K562 (cell line): Measurements from ENCODE around the gene TEX54. TPM values are rescaled to one million over a fixed set of nuclear protein-coding genes. Genes with fewer than 3 reads are reported as not detected.
A peak's percentile ranks its signal among the peaks of the same experiment; 100 is the strongest.

ENCODE experiments used
- ATAC-seq: fragments of 200-7000 bp; cut with Tn5 transposase; 3 replicates; pipeline ENCODE4 v1.9.1; 2020; ENCODE audit warnings: moderate library complexity
- BruUV-seq: library from RNA; stranded (reverse); fragments of 400-500 nt; replicated peaks from 2 replicates; lab custom pipeline; 2021; lab: Mats Ljungman, UMichigan
- CTCF ChIA-PET: fragments of 300-600 bp; formaldehyde crosslinking; extraction: SDS; loops from one replicate; lab custom pipeline; 2021; ENCODE audit warnings: low intra/inter-chr PET ratio; lab: Yijun Ruan, JAX
- POLR2A ChIA-PET: fragments of 300-600, 350-650 bp; sonication (Branson Sonifier 250); formaldehyde crosslinking; extraction: SDS; loops from one replicate; lab custom pipeline; 2021; ENCODE audit warnings: antibody characterized with exemption, inconsistent platforms; lab: Yijun Ruan, JAX
- DNase-seq, 4 experiments: peaks; one replicate each; pipeline versions ENCODE4 v3.0.0 to v3.0.0-alpha.2; 2011 to 2018; ENCODE audit warnings: low spot score in 3 of 4, mixed read lengths in 3 of 4; ENCODE audit errors: extremely low read depth in 1 of 4
- FAIRE-seq: peaks from 2 replicates; lab custom pipeline; 2011; peaks lifted over from hg19 to GRCh38; lab: Jason Lieb, UNC
- H2AFZ ChIP-seq: 2 replicates; pipeline ENCODE4 v1.6.0; 2011; ENCODE audit warnings: low read depth, low read length, control low read depth, inconsistent platforms
- H3K27ac ChIP-seq: fragments of 200-600 bp; 3 replicates; pipeline ENCODE4 v1.8.0; 2011; ENCODE audit warnings: low read depth, mild to moderate bottlenecking, control low read depth, inconsistent platforms, low read length, moderate library complexity, mixed read lengths; ENCODE audit errors: extremely low read depth
- H3K27me3 ChIP-seq, 2 experiments: fragments of 300-600 bp in 1 of 2; 2 replicates in 1 of 2; 3 replicates in 1 of 2; pipeline versions ENCODE4 v1.6.0 to v1.8.0; 2011; ENCODE audit warnings: inconsistent platforms in 2 of 2, low read length in 2 of 2, mild to moderate bottlenecking in 1 of 2, mixed read lengths in 1 of 2, moderate library complexity in 1 of 2; ENCODE audit not compliant: control insufficient read depth in 2 of 2, insufficient read depth in 2 of 2
- H3K36me3 ChIP-seq: fragments of 300-600 bp; 3 replicates; pipeline ENCODE4 v1.8.0; 2011; ENCODE audit warnings: mild to moderate bottlenecking, low read length, inconsistent platforms; ENCODE audit not compliant: control insufficient read depth, insufficient read depth
- H3K4me1 ChIP-seq, 2 experiments: fragments of 200-600 bp in 1 of 2; replicated peaks in 1 of 2; 2 replicates in 1 of 2; 3 replicates in 1 of 2; pipeline versions ENCODE4 v1.5.1 to v1.8.0; 2011; ENCODE audit warnings: inconsistent platforms in 2 of 2, low read length in 2 of 2, mild to moderate bottlenecking in 1 of 2, mixed read lengths in 1 of 2, moderate library complexity in 1 of 2; ENCODE audit not compliant: control insufficient read depth in 2 of 2, insufficient read depth in 2 of 2
- H3K4me2 ChIP-seq: 2 replicates; pipeline ENCODE4 v1.6.1; 2011; ENCODE audit warnings: low read length, control low read depth, inconsistent platforms, mixed read lengths; ENCODE audit not compliant: insufficient read depth
- H3K4me3 ChIP-seq: fragments of 200-600 bp; sonication (generic), shearing (Covaris generic); 2 replicates; pipeline ENCODE4 v1.5.1; 2016; ENCODE audit warnings: control low read depth, inconsistent platforms
- H3K79me2 ChIP-seq: fragments of 200-600 bp; 3 replicates; pipeline ENCODE4 v1.8.0; 2011; ENCODE audit warnings: low read length, inconsistent platforms; ENCODE audit not compliant: control insufficient read depth, insufficient read depth
- H3K9ac ChIP-seq, 2 experiments: 2 replicates each; pipeline versions ENCODE4 v1.6.0 to v1.6.1; 2011; ENCODE audit warnings: low read depth in 2 of 2, low read length in 2 of 2, control low read depth in 1 of 2, inconsistent platforms in 1 of 2, mild to moderate bottlenecking in 1 of 2, mixed read lengths in 1 of 2; ENCODE audit not compliant: insufficient read depth in 1 of 2
- H3K9me1 ChIP-seq: one replicate; pipeline ENCODE4 v1.6.0; 2011; ENCODE audit warnings: inconsistent platforms, mild to moderate bottlenecking, low read length, moderate library complexity; ENCODE audit not compliant: control insufficient read depth, insufficient read depth
- H3K9me3 ChIP-seq: replicated peaks from 2 replicates; pipeline ENCODE4 v1.5.1; 2011; ENCODE audit warnings: low read depth, low read length, inconsistent platforms; ENCODE audit not compliant: control insufficient read depth, insufficient read depth
- H4K20me1 ChIP-seq: replicated peaks from 2 replicates; pipeline ENCODE4 v1.6.1; 2011; ENCODE audit warnings: low read length, inconsistent platforms, mixed read lengths; ENCODE audit not compliant: control insufficient read depth, insufficient read depth
- BCOR ChIP-seq: fragments of 450-650 bp; IDR thresholded peaks from 2 replicates; pipeline ENCODE4 v1.6.1; 2016
- KDM1A ChIP-seq, 2 experiments: fragments of 450-650 bp; IDR thresholded peaks; 2 replicates each; pipeline ENCODE4 v1.6.1; 2016; ENCODE audit warnings: mild to moderate bottlenecking in 2 of 2
- MECOM ChIP-seq: fragments of 250-450 bp; sonication (Bioruptor Pico); IDR thresholded peaks from 2 replicates; pipeline ENCODE4 v1.8.0; 2022; ENCODE audit warnings: inconsistent platforms
- NBN ChIP-seq: fragments of 450-650 bp; IDR thresholded peaks from 2 replicates; pipeline ENCODE4 v1.6.1; 2016; ENCODE audit warnings: low read depth, mild to moderate bottlenecking
- POLR2AphosphoS2 ChIP-seq: IDR thresholded peaks from 2 replicates; pipeline ENCODE4 v1.6.1; 2012; ENCODE audit warnings: low read length, improper control_type of control experiment
- RBM25 ChIP-seq: fragments of 200-400 bp; formaldehyde crosslinking; IDR thresholded peaks from 2 replicates; pipeline ENCODE4 v1.6.1; 2018; ENCODE audit warnings: low read length, low read depth, moderate library complexity; ENCODE audit not compliant: severe bottlenecking
- ZNF121 ChIP-seq: sonication (generic); formaldehyde crosslinking; conservative IDR thresholded peaks from 2 replicates; pipeline ENCODE4 v1.8.0; 2022; ENCODE audit warnings: missing genetic modification reagents
- WGBS: fragments of 100-300 bp; shearing (Covaris generic); methylation state at CpG from one replicate; pipeline ENCODE4 v1.1.6; 2016; ENCODE audit warnings: low coverage, mixed read lengths; ENCODE audit not compliant: insufficient coverage; ENCODE audit errors: missing lambda C conversion rate; 5-methylcytosine and 5-hydroxymethylcytosine counted together
- in situ Hi-C: fragments of 300-500 bp; cut with MboI; formaldehyde crosslinking; loops from 4 replicates; pipeline ENCODE4 v1.15.0; 2018; ENCODE audit warnings: inconsistent platforms, mixed read lengths
- intact Hi-C: fragments of 100-400 bp; cut with micrococcal nuclease; formaldehyde crosslinking; loops from 2 replicates; pipeline ENCODE4 v1.14.2; 2022
- polyA plus RNA-seq, 8 experiments: library from polyadenylated mRNA; depleted of rRNA in 4 of 8; stranded (reverse) in 5 of 8; unstranded in 3 of 8; fragments of >200 nt; fragmentation: Nextera tagmentation in 2 of 8; fragmentation: Illumina TruSeq in 1 of 8; extraction: Ambion mirVana in 2 of 8; extraction: Trizol in 1 of 8; gene quantifications; 2 replicates each; pipeline versions ENCODE4 v1.2.1 to v1.2.3, GENCODE V29; 2011 to 2014; ENCODE audit warnings: inconsistent platforms in 1 of 8, missing spikeins in 1 of 8
- total RNA-seq, 7 experiments: library from RNA; depleted of rRNA in 6 of 7; stranded (reverse); fragments of >200 nt in 6 of 7; fragmentation: Illumina TruSeq in 2 of 7; extraction: Trizol in 2 of 7; gene quantifications; 2 replicates each; pipeline versions ENCODE4 v1.2.1 to v1.2.3, GENCODE V29; 2011 to 2021; ENCODE audit warnings: low replicate concordance in 1 of 7
- TF ChIP-seq, protein P1 (sequence below), 2 experiments: fragments of 450-650 bp in 1 of 2; sonication (generic) in 1 of 2; formaldehyde crosslinking in 1 of 2; IDR thresholded peaks in 1 of 2; conservative IDR thresholded peaks in 1 of 2; 2 replicates each; pipeline versions ENCODE4 v1.6.1 to v1.8.1; 2016 to 2023; ENCODE audit warnings: mild to moderate bottlenecking in 2 of 2, moderate library complexity in 2 of 2, inconsistent platforms in 1 of 2, missing genetic modification reagents in 1 of 2

Gene TEX54
- total and polyA plus RNA-seq, 9 of the 15 experiments (the other 6 are each of a cell fraction or from before 2014, with no cell fraction given), result not detected

DNA sequence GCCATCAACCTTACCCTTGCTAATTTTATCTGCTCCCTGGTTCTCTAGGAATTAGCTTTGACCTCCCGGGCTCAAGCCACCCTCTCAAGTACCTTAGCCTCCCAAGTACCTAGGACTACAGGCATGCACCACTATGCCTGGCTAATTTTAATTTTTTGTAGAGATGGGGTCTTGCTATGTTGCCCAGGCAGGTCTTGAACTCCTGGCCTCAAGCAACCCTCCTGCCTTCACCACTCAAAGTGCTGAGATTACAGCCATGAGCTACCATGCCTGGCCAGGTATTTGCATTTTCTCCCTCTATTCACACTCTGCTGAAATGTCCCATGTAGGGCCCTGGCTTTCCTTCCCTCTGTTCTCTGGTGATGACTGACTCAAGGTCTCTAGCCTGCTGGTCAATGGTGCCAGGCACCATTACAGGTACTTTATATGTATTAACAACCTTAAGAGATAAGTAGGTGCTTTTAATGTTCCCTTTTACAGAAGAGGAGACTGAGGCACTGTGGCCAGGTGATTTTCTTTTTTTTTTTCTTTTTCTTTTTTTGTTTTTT, 15.2 kb upstream of the TEX54 start:
- ATAC-seq (no peak), FAIRE-seq (no peak), DNase-seq (no peak)
- 42% methylated on average over 1 of the region's 1 CpG for WGBS
- Histone ChIP-seq H3K27ac (no peak overlapping the region), H4K20me1 (peaks cover 17% of the 10 kb centered on the region), H2AFZ (no peak overlapping the region), H3K27me3 (no peaks in the 10 kb centered on the region), H3K36me3 (peaks cover 15% of the 10 kb centered on the region), H3K4me2 (no peak overlapping the region), H3K9ac (no peak overlapping the region), H3K9me3 (no peaks in the 10 kb centered on the region; the same call in 1 of the 2 replicates), H3K4me1 (peaks cover 0 to 7% of the 10 kb centered on the region in 2 experiments; a peak in 2 of 5 replicates), H3K4me3 (no peak overlapping the region), H3K79me2 (peaks cover 14% of the 10 kb centered on the region), H3K9me1 (no peaks in the 10 kb centered on the region)
- no TSS peak for BruUV-seq
- in situ Hi-C loops (no loop called here), intact Hi-C loops (loop anchor here (10.0 kb wide), 1 partner anchor 123 kb away; the partner anchor contains the start of genes HNRNPUL2 and TTC9C)
- TF ChIP-seq POLR2AphosphoS2 (no peak), BCOR (peak; percentile 51), KDM1A (IDR thresholded peaks at IDR 0.05) (0 out of 4 replicates have a peak, but pooled peaks of 1 of the 2 experiments have one; percentile 13), RBM25 (peak; percentile 12), ZNF121 (peak; percentile 98), MECOM (CRISPR knock-in tag) (no peak), NBN (no peak)
- TF ChIP-seq, protein P1, sequence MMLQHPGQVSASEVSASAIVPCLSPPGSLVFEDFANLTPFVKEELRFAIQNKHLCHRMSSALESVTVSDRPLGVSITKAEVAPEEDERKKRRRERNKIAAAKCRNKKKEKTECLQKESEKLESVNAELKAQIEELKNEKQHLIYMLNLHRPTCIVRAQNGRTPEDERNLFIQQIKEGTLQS (IDR thresholded peaks at IDR 0.05), result no peak
- TF ChIP-seq, protein P1 (CRISPR knock-in tag; conservative IDR thresholded peaks at IDR 0.05), result 0 out of 2 replicates have a peak, but pooled peaks have one; percentile 7
- POLR2A ChIA-PET, result interaction anchor here (6.3 kb wide), 1 partner anchor 6 kb away, joined by 100 read pairs; no protein-coding TSS in a partner anchor
- CTCF ChIA-PET, result no interaction called here
